A673 (cell line): ENCODE data around the gene GET4. TPM values are rescaled to one million over a fixed set of nuclear protein-coding genes. Genes with fewer than 3 reads are reported as not detected.

Source experiments
- BruUV-seq: library from RNA; stranded (reverse); fragments of 400-500 nt; replicated peaks from 2 replicates; lab custom pipeline; 2021; lab: Mats Ljungman, UMichigan
- CTCF ChIA-PET: fragments of 300-600 bp; sonication (Branson Sonifier 250); formaldehyde crosslinking; loops from one replicate; lab custom pipeline; 2022; ENCODE audit warnings: antibody characterized with exemption; lab: Charles Lee
- POLR2A ChIA-PET: fragments of 300-600 bp; sonication (Branson Sonifier 250); formaldehyde crosslinking; loops from one replicate; lab custom pipeline; 2022; ENCODE audit warnings: antibody characterized with exemption; ENCODE audit not compliant: low non-redundant PET; lab: Charles Lee
- DNase-seq: peaks from one replicate; pipeline ENCODE4 v3.0.0-alpha.2; 2015; ENCODE audit warnings: low spot score
- H3K27ac ChIP-seq: fragments of 200-600 bp; sonication (generic); 2 replicates; pipeline ENCODE4 v1.5.1; 2016; ENCODE audit warnings: mixed run types, low read depth, mild to moderate bottlenecking, mixed read lengths, antibody characterized with exemption, low read length; ENCODE audit not compliant: poor library complexity, severe bottlenecking
- H3K27me3 ChIP-seq: fragments of 200-600 bp; sonication (generic); replicated peaks from 2 replicates; pipeline ENCODE4 v1.6.1; 2017; ENCODE audit warnings: mixed run types, low read depth, mild to moderate bottlenecking, mixed read lengths, antibody characterized with exemption, low read length; ENCODE audit not compliant: insufficient read depth, poor library complexity
- H3K36me3 ChIP-seq: fragments of 200-600 bp; sonication (generic); 2 replicates; pipeline ENCODE4 v1.6.1; 2016; ENCODE audit warnings: mixed run types, mild to moderate bottlenecking, mixed read lengths, antibody characterized with exemption, low read length; ENCODE audit not compliant: insufficient read depth, poor library complexity, severe bottlenecking
- H3K4me1 ChIP-seq: fragments of 200-600 bp; sonication (generic); 2 replicates; pipeline ENCODE4 v1.6.1; 2017; ENCODE audit warnings: mixed run types, mild to moderate bottlenecking, mixed read lengths, antibody characterized with exemption, low read length; ENCODE audit not compliant: insufficient read depth, poor library complexity, severe bottlenecking
- H3K4me3 ChIP-seq: fragments of 200-600 bp; sonication (generic); 2 replicates; pipeline ENCODE4 v1.5.1; 2016; ENCODE audit warnings: low read depth, mixed run types, mild to moderate bottlenecking, mixed read lengths, low read length; ENCODE audit not compliant: poor library complexity, severe bottlenecking
- H3K9me3 ChIP-seq: fragments of 200-600 bp; sonication (generic); 2 replicates; pipeline ENCODE4 v1.6.1; 2016; ENCODE audit warnings: mixed run types, low read depth, mild to moderate bottlenecking, mixed read lengths, antibody characterized with exemption, low read length; ENCODE audit not compliant: poor library complexity, severe bottlenecking
- EZH2 ChIP-seq: fragments of 200-600 bp; sonication (generic); IDR thresholded peaks from 2 replicates; pipeline ENCODE4 v1.6.1; 2017; ENCODE audit warnings: borderline replicate concordance, low read depth, mild to moderate bottlenecking, mixed read lengths, antibody characterized with exemption, low read length; ENCODE audit not compliant: poor library complexity, severe bottlenecking
- intact Hi-C: fragments of 100-400 bp; cut with micrococcal nuclease; formaldehyde crosslinking; loops from one replicate; pipeline ENCODE4 v1.10.0; 2022; ENCODE audit not compliant: unreplicated experiment
- total RNA-seq: library from RNA; stranded (reverse); gene quantifications from 2 replicates; pipeline ENCODE4 v1.2.3, GENCODE V29; 2021
- TF ChIP-seq, protein P1 (sequence below): fragments of 300-800, 200-600 bp; sonication (generic); conservative IDR thresholded peaks from 2 replicates; pipeline ENCODE4 v1.5.1; 2017; ENCODE audit warnings: low read depth, mild to moderate bottlenecking, antibody characterized with exemption, low read length, moderate library complexity, mixed read lengths

Gene GET4
- total RNA-seq, 1 experiment from 2014 or later = 49.7 TPM

DNA sequence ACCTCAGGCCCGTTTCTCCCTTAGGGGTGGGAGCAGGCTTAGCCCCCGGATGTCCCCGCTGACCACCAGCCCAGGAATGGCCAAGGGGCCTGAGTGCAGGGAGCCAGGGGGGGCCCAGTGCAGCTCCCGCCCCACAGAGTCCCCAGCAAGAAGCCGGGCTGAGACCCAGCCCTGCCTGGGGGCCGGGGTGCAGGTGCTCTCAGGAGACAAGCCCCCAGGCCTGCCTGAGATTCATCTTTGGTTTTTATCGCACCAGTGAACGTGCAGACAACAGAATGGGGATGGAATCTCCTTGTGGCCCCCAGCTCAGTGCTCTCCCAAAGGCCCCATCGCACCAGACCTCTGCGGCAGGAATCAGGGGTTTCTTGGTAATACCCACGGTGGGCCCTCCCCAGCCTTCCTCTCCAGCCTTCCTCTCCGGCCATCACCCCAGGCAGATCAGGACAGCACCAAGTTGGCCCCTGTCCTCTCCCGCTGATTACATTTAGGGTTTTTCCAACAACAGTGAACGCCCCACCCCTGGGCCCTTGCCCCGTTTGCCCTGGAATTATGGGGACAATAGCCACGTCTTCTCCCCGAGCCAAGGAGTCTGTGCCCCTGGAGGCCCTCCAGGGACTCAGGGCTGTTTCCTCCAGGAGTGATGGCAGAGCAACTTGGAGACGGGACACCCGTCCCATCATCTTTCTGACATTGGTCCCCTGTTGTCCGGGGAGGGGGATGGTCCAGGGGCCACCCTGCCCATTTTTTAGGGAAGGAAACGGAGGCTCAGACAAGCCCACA, 55.7 kb downstream of the GET4 start:
- Histone ChIP-seq H3K4me3 (no peak overlapping the region), H3K4me1 (no peaks in the 10 kb centered on the region), H3K36me3 (no peaks in the 10 kb centered on the region), H3K27ac (no peak overlapping the region), H3K9me3 (no peaks in the 10 kb centered on the region), H3K27me3 (no peaks in the 10 kb centered on the region)
- no peak for TF ChIP-seq EZH2
- TF ChIP-seq, protein P1, sequence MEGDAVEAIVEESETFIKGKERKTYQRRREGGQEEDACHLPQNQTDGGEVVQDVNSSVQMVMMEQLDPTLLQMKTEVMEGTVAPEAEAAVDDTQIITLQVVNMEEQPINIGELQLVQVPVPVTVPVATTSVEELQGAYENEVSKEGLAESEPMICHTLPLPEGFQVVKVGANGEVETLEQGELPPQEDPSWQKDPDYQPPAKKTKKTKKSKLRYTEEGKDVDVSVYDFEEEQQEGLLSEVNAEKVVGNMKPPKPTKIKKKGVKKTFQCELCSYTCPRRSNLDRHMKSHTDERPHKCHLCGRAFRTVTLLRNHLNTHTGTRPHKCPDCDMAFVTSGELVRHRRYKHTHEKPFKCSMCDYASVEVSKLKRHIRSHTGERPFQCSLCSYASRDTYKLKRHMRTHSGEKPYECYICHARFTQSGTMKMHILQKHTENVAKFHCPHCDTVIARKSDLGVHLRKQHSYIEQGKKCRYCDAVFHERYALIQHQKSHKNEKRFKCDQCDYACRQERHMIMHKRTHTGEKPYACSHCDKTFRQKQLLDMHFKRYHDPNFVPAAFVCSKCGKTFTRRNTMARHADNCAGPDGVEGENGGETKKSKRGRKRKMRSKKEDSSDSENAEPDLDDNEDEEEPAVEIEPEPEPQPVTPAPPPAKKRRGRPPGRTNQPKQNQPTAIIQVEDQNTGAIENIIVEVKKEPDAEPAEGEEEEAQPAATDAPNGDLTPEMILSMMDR = no peak
- BruUV-seq = no TSS peak
- ChIA-PET POLR2A (no interaction called here), CTCF (no interaction called here)
- intact Hi-C loops = no loop called here
- no peak for DNase-seq

DNA sequence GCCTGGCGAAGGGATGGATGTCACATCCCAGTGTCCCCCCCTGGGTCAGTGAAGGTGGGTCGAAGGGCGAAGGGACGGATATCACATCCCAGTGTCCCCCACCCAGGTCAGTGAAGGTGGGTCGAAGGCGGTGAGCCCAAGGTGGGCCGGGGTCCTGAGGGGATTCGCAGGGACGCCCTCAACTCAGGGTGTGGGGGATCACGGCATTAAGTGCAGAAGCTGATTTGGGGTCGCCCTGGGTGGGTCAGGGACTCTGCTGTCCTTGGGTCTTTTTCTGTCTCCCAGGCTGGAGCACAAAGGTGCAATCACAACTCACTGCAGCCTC, 56.3 kb downstream of the GET4 start:
- H3K36me3 ChIP-seq = no peaks in the 10 kb centered on the region
- no peaks in the 10 kb centered on the region for H3K9me3 ChIP-seq
- no peaks in the 10 kb centered on the region for H3K4me1 ChIP-seq
- CTCF ChIA-PET = no interaction called here
- intact Hi-C loops = no loop called here
- no peak overlapping the region for H3K27ac ChIP-seq
- POLR2A ChIA-PET = no interaction called here
- H3K27me3 ChIP-seq = no peaks in the 10 kb centered on the region
- DNase-seq = no peak
- TF ChIP-seq, protein P1 = no peak
- TF ChIP-seq EZH2 = no peak
- no peak overlapping the region for H3K4me3 ChIP-seq
- no TSS peak for BruUV-seq

DNA sequence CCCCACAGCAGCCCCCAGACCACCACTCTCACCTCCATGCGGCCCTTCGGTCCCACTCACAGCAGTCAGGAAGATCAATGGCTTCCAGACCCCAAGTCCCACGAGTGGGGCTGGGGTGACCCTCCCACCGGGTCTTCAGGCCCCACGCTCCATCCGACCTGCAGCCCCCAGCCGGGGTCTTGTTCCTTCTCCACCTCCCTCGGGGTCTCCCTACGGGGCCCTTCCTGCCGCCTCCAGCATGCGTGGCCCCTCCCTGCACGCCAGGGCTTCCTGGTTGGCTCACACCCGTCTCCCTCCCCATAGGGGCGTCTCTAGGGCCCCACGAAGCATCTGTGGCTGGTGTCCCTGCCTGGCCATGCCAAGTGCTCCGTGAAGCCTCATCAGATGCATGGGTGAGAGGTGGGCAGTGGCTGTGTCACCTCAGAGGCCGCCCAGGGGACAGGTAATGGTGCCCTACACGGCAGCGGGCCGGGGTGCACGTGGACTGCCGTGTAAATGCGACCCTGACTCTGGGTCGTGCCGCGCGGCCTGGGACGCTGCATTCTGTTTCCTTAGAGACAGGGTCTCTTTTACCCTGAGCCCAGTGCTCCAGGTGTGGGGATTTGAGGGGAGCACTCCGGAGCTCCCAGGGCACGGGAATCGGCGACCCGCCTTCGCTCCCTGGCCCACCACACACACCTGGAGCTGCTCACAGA, 58.3 kb downstream of the GET4 start:
- H3K27me3 ChIP-seq = no peaks in the 10 kb centered on the region
- no peak for DNase-seq
- ChIA-PET POLR2A (no interaction called here), CTCF (no interaction called here)
- no peaks in the 10 kb centered on the region for H3K4me1 ChIP-seq
- H3K4me3 ChIP-seq = no peak overlapping the region
- no peaks in the 10 kb centered on the region for H3K36me3 ChIP-seq
- intact Hi-C loops = no loop called here
- TF ChIP-seq, protein P1 = no peak
- TF ChIP-seq EZH2 = no peak
- no peaks in the 10 kb centered on the region for H3K9me3 ChIP-seq
- BruUV-seq = no TSS peak
- H3K27ac ChIP-seq = no peak overlapping the region
